HG02852 (cell line): Measurements from ENCODE around the gene KRT35.

Experiments used
- ATAC-seq: cut with Tn5 transposase; IDR thresholded peaks from one replicate; pipeline ENCODE4 v1.9.1; 2021; ENCODE audit warnings: mild to moderate bottlenecking, moderate library complexity; ENCODE audit not compliant: unreplicated experiment

Gene KRT35

DNA sequence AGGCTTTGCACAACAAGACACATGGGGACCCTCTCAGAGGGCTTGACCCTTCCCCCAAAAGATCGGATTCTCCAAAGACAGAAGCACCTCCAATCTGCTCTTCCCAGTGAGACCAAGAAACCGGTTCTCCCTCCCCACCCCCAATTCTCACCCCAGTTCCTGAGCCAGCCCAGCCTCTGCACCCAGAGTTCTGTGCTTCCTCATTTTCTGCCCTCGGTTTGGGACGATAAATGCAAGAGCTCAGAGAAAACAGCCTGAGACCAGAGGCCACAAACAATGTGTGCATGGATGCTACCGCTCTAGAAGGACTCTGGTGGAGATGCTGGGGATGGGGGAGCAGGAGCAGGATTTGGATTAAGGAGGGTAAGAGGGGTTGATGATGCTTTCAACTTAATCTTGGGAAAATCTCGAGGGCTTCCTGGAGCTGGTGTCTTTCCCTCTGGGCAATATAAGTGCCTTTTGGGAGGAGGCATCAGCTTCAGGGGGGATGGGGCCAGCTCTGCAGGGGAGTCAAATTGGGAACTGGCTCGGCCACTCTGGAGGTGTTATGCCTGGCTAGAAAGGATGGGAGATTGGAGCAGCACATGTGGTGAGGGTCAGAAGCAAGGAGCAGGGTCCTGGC is 31.7 kb upstream of the KRT35 start:
- no peak for ATAC-seq

DNA sequence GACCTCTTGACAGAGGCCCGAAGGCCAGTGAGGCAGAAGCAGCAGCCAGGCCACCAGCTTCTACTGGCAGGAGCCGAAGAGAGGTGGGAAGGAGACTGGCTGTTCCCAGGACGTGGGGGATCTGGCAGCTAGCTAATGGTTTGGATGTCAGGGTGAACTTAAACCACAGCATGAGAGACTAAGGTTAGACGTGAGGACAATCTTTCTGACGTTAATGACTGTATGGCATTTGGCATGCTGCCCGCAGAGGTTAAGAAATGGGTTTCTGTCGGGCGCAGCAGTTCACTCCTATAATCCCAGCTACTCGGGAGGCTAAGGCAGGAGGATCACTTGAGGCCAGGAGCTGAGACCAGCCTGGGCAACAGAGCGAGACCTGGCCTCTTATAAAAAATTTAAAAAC is 30.8 kb upstream of the KRT35 start:
- ATAC-seq: no peak

GRCh38 chr17:41511116-41511515 is 30.2 kb upstream of the KRT35 start:
- no peak for ATAC-seq

GRCh38 chr17:41510251-41511065 is 29.5 kb upstream of the KRT35 start:
- no peak for ATAC-seq

GRCh38 chr17:41507315-41507880 is 26.4 kb upstream of the KRT35 start:
- ATAC-seq: no peak

DNA sequence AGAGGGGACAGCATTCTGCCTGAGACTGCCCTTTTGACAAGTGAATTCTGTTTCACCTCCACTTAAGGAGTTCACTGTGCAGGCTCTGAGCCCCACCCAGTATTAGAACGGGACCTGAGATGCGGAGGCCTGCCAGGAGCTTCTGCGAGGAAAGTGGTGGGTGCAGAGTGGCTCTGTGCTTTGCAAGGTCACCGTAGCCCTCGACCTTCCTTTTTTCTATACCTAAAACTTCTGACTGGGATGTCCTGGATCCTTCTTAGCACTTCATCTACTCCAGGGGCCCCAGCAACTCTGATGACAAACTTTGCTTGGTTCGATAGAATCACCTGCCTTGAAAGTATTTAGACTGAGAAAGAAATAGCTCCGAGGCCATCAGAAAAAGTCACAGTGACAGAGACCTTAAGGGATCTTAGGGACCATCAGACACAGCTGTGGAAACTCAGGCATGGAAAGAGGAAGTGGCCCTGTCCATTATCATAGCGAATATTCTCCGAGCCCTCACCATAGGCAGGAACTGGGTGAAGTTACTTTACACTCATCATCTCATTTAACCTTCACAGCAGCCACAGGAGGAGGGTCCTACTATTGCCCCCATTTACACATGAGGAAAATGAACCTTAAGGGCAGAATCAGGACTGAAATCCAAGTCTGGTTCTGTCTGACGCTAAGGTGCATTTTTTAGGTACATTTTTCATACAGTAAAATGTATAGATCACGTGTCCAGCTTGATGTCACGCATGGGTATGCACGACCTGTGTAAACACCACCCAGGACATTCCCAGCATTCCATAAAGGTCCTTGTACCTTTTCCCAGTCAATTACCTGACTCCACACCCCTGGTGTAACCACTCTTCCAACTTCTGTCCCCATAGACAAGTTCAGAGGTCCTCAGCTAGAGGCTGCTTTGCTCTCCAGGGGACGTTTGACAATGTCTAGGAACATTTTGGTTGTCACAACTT is 25.1 kb upstream of the KRT35 start:
- ATAC-seq: no peak

DNA sequence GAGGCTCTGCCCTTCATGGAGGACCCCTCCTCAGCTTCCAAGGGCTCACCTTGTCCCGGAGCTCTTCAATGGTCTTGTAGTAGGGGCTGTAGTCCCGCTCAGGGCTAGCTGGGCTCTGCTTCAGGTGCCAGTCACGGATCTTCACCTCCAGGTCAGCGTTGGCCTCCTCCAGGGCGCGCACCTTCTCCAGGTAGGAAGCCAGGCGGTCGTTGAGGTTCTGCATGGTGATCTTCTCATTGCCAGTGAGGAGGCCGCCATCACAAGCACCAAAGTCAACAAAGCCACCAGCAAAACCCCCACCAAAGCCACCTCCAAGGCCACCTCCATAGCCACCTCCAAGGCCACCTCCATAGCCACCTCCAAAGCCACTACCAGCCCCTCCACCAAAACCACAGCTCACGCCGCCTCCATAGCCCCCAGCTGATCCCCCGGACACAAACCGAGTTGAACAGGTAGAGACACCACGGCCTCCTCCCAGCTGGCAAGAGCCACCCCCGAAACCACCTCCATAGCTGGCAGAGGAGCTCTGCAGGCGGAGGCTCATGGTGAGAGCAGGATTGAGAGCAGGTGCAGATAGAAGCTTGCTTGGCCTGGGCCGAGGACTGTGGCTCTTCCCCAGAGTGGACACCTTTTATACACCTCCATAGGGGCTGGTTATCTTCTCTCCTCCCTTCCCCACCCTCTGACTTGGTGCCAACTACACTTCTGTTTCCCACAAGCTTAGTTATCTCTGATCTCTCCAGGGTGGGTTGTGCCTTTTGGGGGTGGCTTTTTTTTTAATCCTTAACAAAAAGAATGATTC is 24.3 kb upstream of the KRT35 start, which contains the start of gene KRT13:
Gene KRT13, minus strand, starts transcription at position 606 of the 802 bp plus-strand sequence. Its CDS starts 62 bp downstream, at position 544.
- ATAC-seq: no peak

- no peak for ATAC-seq
Observed at GRCh38 chr17:41504246-41504977, 23.5 kb upstream of the KRT35 start.

DNA sequence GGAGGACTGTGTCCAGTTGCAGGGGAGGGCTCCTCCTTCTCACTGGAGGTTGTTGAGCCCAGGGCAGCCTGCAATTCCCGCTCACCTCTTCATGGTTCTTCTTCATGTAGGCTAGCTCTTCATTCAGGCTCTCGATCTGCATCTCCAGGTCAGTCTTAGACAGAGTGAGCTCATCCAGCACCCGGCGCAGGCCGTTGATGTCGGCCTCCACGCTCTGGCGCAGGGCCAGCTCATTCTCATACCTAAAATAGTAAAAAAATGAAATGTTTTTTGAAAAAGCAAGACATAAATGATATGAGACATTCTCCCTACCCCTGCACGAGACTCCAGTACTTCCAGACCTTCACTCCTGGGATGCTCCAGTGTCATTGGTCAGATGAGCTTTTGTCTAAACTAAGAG is 22.3 kb upstream of the KRT35 start:
- ATAC-seq: no peak

- ATAC-seq: no peak
Observed at GRCh38 chr17:41500131-41500911, 19.4 kb upstream of the KRT35 start.

DNA sequence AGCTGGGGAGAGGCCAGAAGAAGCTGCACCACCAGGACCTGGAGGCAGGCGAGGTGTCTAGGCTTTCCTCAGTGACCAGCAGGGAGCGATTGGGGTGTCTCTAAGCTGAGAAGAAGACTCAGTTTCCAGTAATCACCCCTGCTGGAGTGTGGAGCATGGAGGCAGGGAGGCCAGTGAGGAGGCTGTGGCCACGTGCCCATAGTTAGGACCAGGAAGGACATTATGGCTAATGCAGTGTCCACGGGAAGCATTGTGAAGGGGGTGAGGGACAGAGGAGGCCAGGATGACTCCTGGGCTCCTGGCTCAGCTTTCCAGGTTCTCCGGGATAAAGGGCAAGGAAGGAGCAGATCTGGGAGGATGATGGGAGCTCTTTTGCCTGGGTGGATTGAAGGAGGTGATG is 18.8 kb upstream of the KRT35 start:
- ATAC-seq: no peak

- no peak for ATAC-seq
Observed at GRCh38 chr17:41498276-41498675, 17.3 kb upstream of the KRT35 start.

GRCh38 chr17:41496803-41497484 is 16.0 kb upstream of the KRT35 start:
- ATAC-seq: no peak

DNA sequence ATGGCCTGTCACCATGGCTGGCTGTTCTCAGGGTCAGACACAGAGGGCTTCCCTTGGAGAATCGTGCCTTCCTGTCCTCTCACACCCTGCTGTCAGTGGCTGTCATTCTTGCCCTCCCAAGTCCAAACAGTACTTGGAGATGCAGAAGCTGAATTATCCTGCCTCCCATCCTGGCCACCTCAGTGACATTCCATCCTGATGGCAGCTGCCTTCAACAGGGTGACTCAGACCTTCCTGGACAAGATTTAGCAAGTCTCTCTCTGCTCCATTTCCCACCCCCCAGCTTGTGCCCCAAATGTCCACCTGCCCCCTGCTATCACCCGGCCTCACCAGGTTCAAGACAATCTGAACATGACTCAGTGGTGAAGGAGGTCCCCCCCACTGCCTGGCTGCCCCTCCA is 13.6 kb upstream of the KRT35 start:
- ATAC-seq: no peak

- ATAC-seq: no peak
Observed at GRCh38 chr17:41492771-41493170, 11.8 kb upstream of the KRT35 start.

- ATAC-seq: no peak
Observed at GRCh38 chr17:41492351-41492750, 11.4 kb upstream of the KRT35 start.

- no peak for ATAC-seq
Observed at GRCh38 chr17:41491476-41491875, 10.5 kb upstream of the KRT35 start.
